Type B pancreatic cell (in vitro differentiated cells): ENCODE results near the gene TPPP. TPM values are rescaled to one million over a fixed set of nuclear protein-coding genes. Genes with fewer than 3 reads are reported as not detected.

ENCODE experiments used
- DNase-seq: peaks from one replicate; pipeline ENCODE4 v3.0.0; 2021; ENCODE audit warnings: mixed read lengths; ENCODE audit not compliant: unreplicated experiment; ENCODE audit errors: extremely low spot score
- H3K27ac Mint-ChIP-seq: 2 replicates; pipeline ENCODE4 v1.8.0; 2021; ENCODE audit warnings: mild to moderate bottlenecking, mixed read lengths
- H3K27me3 Mint-ChIP-seq: 2 replicates; pipeline ENCODE4 v1.8.0; 2021; ENCODE audit warnings: mixed read lengths
- H3K36me3 Mint-ChIP-seq: 2 replicates; pipeline ENCODE4 v1.8.0; 2021; ENCODE audit warnings: mixed read lengths
- H3K4me1 Mint-ChIP-seq: one replicate; pipeline ENCODE4 v1.8.0; 2021; ENCODE audit warnings: mixed read lengths; ENCODE audit not compliant: unreplicated experiment
- H3K4me3 Mint-ChIP-seq: 2 replicates; pipeline ENCODE4 v1.8.0; 2021; ENCODE audit warnings: mild to moderate bottlenecking, mixed read lengths
- H3K9me3 Mint-ChIP-seq: 2 replicates; pipeline ENCODE4 v1.8.0; 2021; ENCODE audit warnings: mixed read lengths
- total RNA-seq: library from RNA; stranded (reverse); gene quantifications from 2 replicates; pipeline ENCODE4 v1.2.1, GENCODE V29; 2021; ENCODE audit warnings: low replicate concordance
- TF ChIP-seq, protein P1 (sequence below): fragments of 200-600 bp; sonication (generic); conservative IDR thresholded peaks from 2 replicates; pipeline ENCODE4 v1.5.0; 2021; ENCODE audit warnings: antibody characterized with exemption, mild to moderate bottlenecking

The TPPP gene
- total RNA-seq, 1 donor from 2014 or later, result 5.0 TPM

DNA sequence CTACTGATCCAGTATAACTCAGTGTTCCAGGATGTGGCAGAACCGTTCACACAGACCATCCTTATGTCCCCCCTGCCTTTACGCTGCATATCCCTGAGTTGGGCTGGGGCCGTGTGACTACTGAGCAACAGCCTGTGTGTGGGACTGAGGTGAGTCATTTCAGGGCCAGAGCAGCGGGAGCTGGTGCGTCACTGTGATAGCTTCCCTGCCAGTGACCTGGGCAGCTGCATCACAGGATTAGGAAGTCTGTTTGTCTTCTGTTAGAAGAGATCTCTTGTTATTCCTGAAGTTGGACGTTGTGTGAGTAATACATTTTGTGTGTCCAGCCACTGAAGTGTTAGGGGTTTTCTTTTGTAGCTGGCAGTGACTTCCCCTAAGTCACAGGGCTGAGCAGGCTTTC lies 35.6 kb downstream of the TPPP start:
- no peaks in the 10 kb centered on the region for H3K9me3 Mint-ChIP-seq
- TF ChIP-seq, protein P1, sequence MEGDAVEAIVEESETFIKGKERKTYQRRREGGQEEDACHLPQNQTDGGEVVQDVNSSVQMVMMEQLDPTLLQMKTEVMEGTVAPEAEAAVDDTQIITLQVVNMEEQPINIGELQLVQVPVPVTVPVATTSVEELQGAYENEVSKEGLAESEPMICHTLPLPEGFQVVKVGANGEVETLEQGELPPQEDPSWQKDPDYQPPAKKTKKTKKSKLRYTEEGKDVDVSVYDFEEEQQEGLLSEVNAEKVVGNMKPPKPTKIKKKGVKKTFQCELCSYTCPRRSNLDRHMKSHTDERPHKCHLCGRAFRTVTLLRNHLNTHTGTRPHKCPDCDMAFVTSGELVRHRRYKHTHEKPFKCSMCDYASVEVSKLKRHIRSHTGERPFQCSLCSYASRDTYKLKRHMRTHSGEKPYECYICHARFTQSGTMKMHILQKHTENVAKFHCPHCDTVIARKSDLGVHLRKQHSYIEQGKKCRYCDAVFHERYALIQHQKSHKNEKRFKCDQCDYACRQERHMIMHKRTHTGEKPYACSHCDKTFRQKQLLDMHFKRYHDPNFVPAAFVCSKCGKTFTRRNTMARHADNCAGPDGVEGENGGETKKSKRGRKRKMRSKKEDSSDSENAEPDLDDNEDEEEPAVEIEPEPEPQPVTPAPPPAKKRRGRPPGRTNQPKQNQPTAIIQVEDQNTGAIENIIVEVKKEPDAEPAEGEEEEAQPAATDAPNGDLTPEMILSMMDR, result no peak
- DNase-seq, result no peak
- no peak overlapping the region for H3K4me3 Mint-ChIP-seq
- H3K27ac Mint-ChIP-seq, result no peak overlapping the region
- no peaks in the 10 kb centered on the region for H3K27me3 Mint-ChIP-seq
- no peaks in the 10 kb centered on the region for H3K4me1 Mint-ChIP-seq
- peaks cover 44% of the 10 kb centered on the region for H3K36me3 Mint-ChIP-seq

DNA sequence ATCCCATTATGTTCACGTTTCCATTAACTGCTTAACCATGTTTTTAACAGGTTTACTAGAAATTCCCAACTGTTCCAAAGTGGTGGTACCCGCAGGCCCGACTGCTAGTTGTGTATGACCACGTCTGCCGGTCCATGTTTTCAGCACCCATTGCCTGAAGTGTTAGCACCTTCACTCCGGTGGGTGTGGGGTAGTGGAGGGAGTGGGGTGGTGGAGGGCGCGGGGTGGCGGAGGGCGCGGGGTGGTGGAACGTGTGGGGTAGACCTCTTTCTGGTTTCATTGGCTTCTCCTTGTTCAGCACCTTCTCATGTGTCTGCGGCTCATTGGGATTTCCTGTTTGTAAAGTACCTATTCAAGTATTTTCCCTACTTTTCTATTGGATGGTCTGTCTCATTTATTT lies 37.7 kb downstream of the TPPP start:
- TF ChIP-seq, protein P1, result no peak
- DNase-seq, result no peak
- Mint-ChIP-seq H3K27me3 (no peaks in the 10 kb centered on the region), H3K27ac (no peak overlapping the region), H3K36me3 (peaks cover 38% of the 10 kb centered on the region), H3K9me3 (no peaks in the 10 kb centered on the region), H3K4me3 (no peak overlapping the region), H3K4me1 (no peaks in the 10 kb centered on the region)

DNA sequence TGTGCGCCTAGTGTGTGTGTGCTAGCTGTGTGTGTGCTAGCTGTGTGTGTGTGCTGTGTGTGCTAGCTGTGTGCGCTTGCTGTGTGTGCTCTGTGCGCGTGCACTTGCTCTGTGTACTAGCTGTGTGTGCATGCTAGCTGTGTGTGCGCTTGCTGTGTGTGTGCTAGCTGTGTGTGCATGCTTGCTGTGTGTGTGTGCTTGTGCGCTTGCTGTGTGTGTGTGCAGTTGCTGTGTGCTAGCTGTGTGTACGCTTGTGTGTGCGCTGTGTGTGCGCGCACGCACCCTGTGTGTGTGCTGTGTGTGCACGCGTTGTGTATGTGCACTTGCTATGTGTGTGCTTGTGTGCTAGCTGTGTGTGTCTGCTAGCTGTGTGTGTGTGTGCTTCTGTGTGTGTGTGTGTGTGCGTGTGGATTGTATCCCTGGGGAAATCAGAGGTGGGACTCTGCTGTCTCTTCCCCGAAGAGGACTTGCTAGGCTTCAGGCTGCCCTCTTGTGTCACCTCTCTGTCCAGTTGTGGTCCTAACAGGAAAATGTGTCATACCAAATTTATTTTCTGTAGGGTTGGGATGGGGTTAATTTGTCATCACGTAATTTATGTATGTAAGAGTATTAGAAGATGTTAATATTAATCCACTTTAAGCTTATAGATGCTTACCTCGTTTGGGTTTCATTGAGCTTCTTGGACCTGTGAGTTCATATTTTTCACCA lies 38.9 kb downstream of the TPPP start:
- no peaks in the 10 kb centered on the region for H3K9me3 Mint-ChIP-seq

DNA sequence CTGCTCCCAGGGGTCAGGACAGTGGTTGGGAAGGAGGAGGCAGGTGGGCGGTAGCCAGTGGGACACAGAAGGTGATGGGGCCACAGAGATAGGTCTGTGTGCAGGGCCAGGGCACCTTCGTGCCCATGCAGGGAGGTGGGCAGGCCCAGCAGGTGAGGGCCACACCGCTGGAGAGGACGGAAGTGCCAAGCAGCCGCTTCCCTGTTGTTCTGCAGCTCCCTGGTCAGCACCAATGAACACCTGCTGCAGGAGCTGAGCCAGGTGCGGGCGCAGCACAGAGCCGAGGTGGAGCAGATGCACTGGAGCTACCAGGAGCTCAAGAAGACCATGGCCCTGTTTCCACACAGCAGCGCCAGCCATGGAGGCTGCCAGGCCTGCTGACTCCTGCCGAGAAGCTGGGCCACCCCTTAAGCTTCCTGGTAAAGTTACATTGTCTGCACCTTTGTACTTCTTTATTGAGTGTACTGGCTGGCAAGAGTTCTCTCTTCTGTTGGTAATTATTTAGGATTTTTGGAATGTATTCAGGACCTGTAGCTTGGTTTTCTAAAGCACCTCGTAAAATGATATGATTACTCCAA lies 40.3 kb downstream of the TPPP start:
- H3K4me1 Mint-ChIP-seq, result no peaks in the 10 kb centered on the region
- no peak for DNase-seq

More for the DNA sequence above, 38.9 kb downstream of the TPPP start:
- Mint-ChIP-seq H3K27ac (no peak overlapping the region), H3K27me3 (no peaks in the 10 kb centered on the region), H3K36me3 (peaks cover 29% of the 10 kb centered on the region), H3K4me1 (no peaks in the 10 kb centered on the region), H3K4me3 (no peak overlapping the region)
- TF ChIP-seq, protein P1, result no peak
- no peak for DNase-seq

DNA sequence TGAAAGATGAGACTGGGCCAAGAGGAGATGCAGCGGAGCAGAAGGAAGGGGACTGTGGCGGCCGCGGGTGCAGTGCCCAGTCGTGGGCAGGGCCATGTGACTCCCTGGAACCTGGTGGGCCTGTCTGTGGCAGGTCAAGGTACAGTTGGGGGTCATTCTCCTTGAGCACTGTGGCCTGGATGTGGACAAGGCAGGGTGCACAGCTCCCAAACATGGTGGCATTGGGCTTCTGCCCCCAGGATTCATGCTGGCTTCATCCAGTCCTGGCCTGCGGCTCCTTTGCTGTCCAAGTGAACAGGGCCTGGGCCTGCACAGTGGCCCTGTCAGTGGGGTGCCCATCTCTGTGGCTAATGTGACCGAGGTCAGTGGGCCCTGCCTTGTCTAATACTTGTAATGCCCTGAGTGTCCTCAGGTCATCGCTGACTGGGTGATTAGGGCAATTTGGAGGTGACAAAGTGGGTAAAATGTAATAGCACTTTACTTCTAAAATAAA lies 41.1 kb downstream of the TPPP start:
- no peak overlapping the region for H3K27ac Mint-ChIP-seq
- no peak for DNase-seq
- TF ChIP-seq, protein P1, result no peak
- H3K4me1 Mint-ChIP-seq, result no peaks in the 10 kb centered on the region
- no peaks in the 10 kb centered on the region for H3K27me3 Mint-ChIP-seq
- no peaks in the 10 kb centered on the region for H3K9me3 Mint-ChIP-seq
- H3K36me3 Mint-ChIP-seq, result peaks cover 17% of the 10 kb centered on the region
- no peak overlapping the region for H3K4me3 Mint-ChIP-seq

More for the DNA sequence above, 40.3 kb downstream of the TPPP start:
- no peaks in the 10 kb centered on the region for H3K9me3 Mint-ChIP-seq
- no peaks in the 10 kb centered on the region for H3K27me3 Mint-ChIP-seq
- peaks cover 23% of the 10 kb centered on the region for H3K36me3 Mint-ChIP-seq
- no peak overlapping the region for H3K4me3 Mint-ChIP-seq
- H3K27ac Mint-ChIP-seq, result no peak overlapping the region
- TF ChIP-seq, protein P1, result no peak
